HEK293 (cell line): ENCODE data around the gene RANBP10.

Experiments
- CTCF ChIP-seq: fragments of 450-650 bp; formaldehyde crosslinking; IDR thresholded peaks from 2 replicates; pipeline ENCODE4 v1.5.1; 2016; ENCODE audit warnings: missing biosample characterization, missing genetic modification characterization
- MEIS1 ChIP-seq: sonication (generic); formaldehyde crosslinking; IDR thresholded peaks from 2 replicates; pipeline ENCODE4 v1.8.1; 2022; ENCODE audit warnings: missing genetic modification reagents, mild to moderate bottlenecking, borderline replicate concordance
- PRDM1 ChIP-seq: fragments of 450-650 bp; formaldehyde crosslinking; IDR thresholded peaks from 2 replicates; pipeline ENCODE4; 2016; ENCODE audit warnings: missing biosample characterization, missing genetic modification characterization
- YY1 ChIP-seq: fragments of 450-650 bp; formaldehyde crosslinking; IDR thresholded peaks from 2 replicates; pipeline ENCODE4 v1.5.1; 2018; ENCODE audit warnings: missing biosample characterization, missing genetic modification characterization
- ZNF121 ChIP-seq: fragments of 450-650 bp; formaldehyde crosslinking; IDR thresholded peaks from 2 replicates; pipeline ENCODE4 v1.5.1; 2016; ENCODE audit warnings: missing biosample characterization, missing genetic modification characterization
- ZNF140 ChIP-seq: fragments of 450-650 bp; formaldehyde crosslinking; IDR thresholded peaks from 2 replicates; pipeline ENCODE4 v1.5.1; 2016; ENCODE audit warnings: missing biosample characterization, missing genetic modification characterization
- ZNF157 ChIP-seq: fragments of 450-650 bp; formaldehyde crosslinking; IDR thresholded peaks from 2 replicates; pipeline ENCODE4 v1.5.1; 2016; ENCODE audit warnings: missing biosample characterization, missing genetic modification characterization
- ZNF214 ChIP-seq: fragments of 450-650 bp; formaldehyde crosslinking; IDR thresholded peaks from 2 replicates; pipeline ENCODE4 v1.5.1; 2017; ENCODE audit warnings: missing biosample characterization, mild to moderate bottlenecking, missing genetic modification characterization, borderline replicate concordance
- ZNF274 ChIP-seq, 2 experiments: fragments of 200-500 bp in 1 of 2; fragments of 450-650 bp in 1 of 2; sonication (Bioruptor generic) in 1 of 2; formaldehyde crosslinking in 1 of 2; IDR thresholded peaks; 2 replicates each; pipeline versions ENCODE4 v1.5.1 to v1.6.1; 2014 to 2016; ENCODE audit warnings: borderline replicate concordance in 1 of 2, inconsistent platforms in 1 of 2, low read length in 1 of 2, missing biosample characterization in 1 of 2, missing genetic modification characterization in 1 of 2
- ZNF362 ChIP-seq: fragments of 450-650 bp; formaldehyde crosslinking; IDR thresholded peaks from 2 replicates; pipeline ENCODE4 v1.5.1; 2016; ENCODE audit warnings: missing biosample characterization, missing genetic modification characterization
- ZNF404 ChIP-seq: fragments of 450-650 bp; formaldehyde crosslinking; IDR thresholded peaks from 2 replicates; pipeline ENCODE4 v1.5.1; 2017; ENCODE audit warnings: missing biosample characterization, missing genetic modification characterization
- ZNF785 ChIP-seq: fragments of 450-650 bp; formaldehyde crosslinking; IDR thresholded peaks from 2 replicates; pipeline ENCODE4 v1.5.1; 2016; ENCODE audit warnings: missing biosample characterization, missing genetic modification characterization
- ZNF830 ChIP-seq: fragments of 450-650 bp; IDR thresholded peaks from 2 replicates; pipeline ENCODE4 v1.5.0; 2018; ENCODE audit warnings: missing biosample characterization, missing genetic modification characterization, low read depth, mild to moderate bottlenecking, moderate library complexity
- ZSCAN18 ChIP-seq: fragments of 450-650 bp; formaldehyde crosslinking; IDR thresholded peaks from 2 replicates; pipeline ENCODE4 v1.5.1; 2016; ENCODE audit warnings: missing biosample characterization, missing genetic modification characterization

GRCh38 chr16:67764158-67764667, 42.1 kb downstream of the RANBP10 start:
- no peak for TF ChIP-seq CTCF (tag by site-specific recombination)
- TF ChIP-seq ZNF214 = no peak
- no peak for TF ChIP-seq ZNF121 (tag by site-specific recombination)
- TF ChIP-seq ZNF362 (tag by site-specific recombination) = no peak
- TF ChIP-seq ZNF140 = no peak
- TF ChIP-seq ZNF785 (tag by site-specific recombination) = no peak
- no peak for TF ChIP-seq ZNF274 (IDR thresholded peaks at IDR 0.05; ENCODE audit: low read length)
- no peak for TF ChIP-seq ZNF274 (tag by site-specific recombination; IDR thresholded peaks at IDR 0.05; ENCODE audit: borderline replicate concordance)
- no peak for TF ChIP-seq ZNF157 (tag by site-specific recombination)
- TF ChIP-seq YY1 (tag by site-specific recombination) = no peak
- no peak for TF ChIP-seq PRDM1
- no peak for TF ChIP-seq MEIS1 (CRISPR knock-in tag)
- TF ChIP-seq ZNF404 (tag by site-specific recombination) = no peak
- TF ChIP-seq ZSCAN18 = no peak
- TF ChIP-seq ZNF830 = no peak
